GM19043 (cell line): ENCODE measurements around the gene RXRA.

ENCODE experiments used
- ATAC-seq: cut with Tn5 transposase; IDR thresholded peaks from one replicate; pipeline ENCODE4 v1.9.1; 2021; ENCODE audit warnings: low read depth; ENCODE audit not compliant: unreplicated experiment

The RXRA gene

DNA sequence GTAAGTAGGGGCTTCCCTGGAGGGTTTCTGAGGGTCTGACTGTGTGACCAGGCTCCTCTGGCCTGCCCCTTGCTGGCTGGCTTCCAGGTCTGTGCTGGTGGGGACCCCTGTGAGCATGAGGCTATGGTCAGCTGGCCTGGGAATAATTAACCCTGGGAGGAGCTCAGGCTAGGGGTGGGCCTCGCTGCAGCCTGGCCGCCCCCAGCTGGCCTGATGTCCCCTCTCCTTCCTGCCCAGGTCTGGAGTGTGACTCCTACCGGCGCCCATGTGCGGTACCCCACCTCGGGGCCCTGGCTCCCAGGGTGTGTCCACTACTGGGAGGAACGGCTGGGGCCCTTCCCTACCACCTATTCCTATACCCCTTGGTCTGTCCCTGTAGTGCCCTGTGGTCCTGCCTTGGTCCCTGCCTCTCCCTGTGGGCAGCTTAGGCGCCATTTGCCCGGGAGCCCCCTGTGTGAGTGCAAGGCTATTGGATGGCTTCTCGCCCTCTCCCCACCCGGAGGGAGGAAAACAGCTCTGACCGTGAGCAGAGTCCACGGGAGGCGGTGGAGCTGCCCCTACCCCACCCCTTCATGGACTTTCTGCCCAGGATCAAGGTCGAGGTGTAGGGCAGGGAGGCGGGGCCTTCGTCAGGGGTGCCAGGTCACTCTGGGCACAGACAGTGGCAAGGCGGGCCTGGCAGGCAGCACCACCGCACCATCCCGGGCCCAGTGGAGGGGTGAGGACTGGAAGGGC lies 9.4 kb downstream of the RXRA start:
- no peak for ATAC-seq

- ATAC-seq, result no peak
Observed at GRCh38 chr9:134336228-134336627, 10.0 kb downstream of the RXRA start.

DNA sequence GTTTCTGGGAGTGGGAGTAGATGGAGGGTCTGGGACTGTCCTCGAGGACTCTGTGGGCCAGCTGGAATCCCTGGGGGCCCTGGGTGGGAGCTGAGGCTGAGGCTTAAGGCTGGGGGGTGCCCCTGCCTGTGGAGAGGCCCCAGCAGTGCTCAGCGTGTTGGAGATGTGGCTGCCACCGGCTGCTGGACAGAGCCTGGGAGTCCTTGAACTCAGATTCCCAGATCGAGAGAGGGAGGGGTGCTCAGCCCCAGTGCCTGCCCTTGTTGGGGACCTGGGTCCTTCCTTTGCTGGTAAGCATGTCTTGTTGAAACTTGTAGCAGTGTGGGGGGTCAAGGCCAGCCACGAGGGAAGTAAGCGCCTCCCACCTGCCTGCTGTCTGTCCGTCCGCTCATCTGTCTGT lies 10.7 kb downstream of the RXRA start:
- ATAC-seq, result no peak

- no peak for ATAC-seq
Observed at GRCh38 chr9:134337469-134337868, 11.2 kb downstream of the RXRA start.

GRCh38 chr9:134338394-134339182 lies 12.3 kb downstream of the RXRA start:
- ATAC-seq, result no peak

- no peak for ATAC-seq
Observed at GRCh38 chr9:134339183-134339806, 13.0 kb downstream of the RXRA start.

- ATAC-seq, result no peak
Observed at GRCh38 chr9:134340475-134341160, 14.4 kb downstream of the RXRA start.

DNA sequence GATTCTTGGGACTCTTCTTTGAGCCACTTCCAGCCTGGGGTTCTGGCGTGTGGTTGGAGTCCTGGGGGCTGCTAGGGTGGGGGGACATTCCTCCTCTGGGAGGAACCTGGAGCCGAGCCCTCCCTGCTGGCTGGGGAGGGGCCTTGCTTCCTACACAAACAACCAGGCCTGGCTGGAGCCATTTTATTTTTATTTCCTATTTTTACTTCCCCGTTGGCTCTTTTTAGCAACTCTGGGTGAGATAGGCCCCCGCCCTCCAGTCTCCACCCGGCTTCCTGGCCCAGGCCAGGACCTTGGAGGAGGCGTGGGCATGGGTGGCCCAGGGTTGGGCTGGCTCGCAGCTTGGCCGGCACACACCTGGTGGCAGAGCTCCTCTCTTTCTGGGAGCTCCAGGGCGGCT lies 15.1 kb downstream of the RXRA start:
- ATAC-seq, result no peak

GRCh38 chr9:134341929-134342745 lies 15.9 kb downstream of the RXRA start:
- no peak for ATAC-seq

DNA sequence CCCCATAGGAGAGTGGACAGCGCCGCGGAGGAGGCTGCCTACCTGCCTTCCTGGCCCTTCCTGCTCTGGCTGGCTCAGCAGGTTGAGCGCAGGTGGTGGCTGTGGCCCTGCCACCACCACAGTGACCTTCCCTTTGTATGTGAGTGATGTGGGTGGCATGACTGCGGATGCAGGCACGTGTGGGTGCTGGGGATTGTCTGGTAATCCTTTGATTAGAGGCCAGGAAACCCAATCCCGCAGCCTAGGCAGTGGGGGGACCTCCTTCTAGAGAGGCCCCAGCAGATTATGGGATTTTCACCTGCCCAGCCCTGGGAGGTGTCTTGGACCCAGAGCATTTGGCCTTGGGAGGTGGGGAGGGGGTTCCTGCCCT lies 16.5 kb downstream of the RXRA start:
- no peak for ATAC-seq

DNA sequence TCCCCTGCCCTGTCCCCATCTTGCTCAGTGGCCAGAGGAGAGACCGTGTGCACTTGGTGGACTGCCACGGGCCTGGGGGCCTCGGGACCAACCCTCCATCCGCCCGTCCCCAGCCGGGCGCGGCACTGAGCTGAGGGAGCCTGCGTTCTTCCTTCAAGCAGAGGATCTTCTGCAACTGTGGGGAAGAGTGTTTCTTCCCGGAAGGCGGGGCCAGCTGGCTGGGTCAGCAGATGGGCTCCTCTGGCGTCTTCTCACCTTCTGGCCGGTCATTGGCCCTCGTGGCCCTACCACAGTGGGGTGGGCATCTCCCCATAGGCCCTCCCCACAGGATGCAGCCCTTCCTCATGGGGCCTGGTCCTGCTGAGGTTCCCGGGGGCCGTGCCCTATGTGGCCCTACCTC lies 17.4 kb downstream of the RXRA start:
- no peak for ATAC-seq

GRCh38 chr9:134344068-134344799 lies 18.0 kb downstream of the RXRA start:
- no peak for ATAC-seq

- no peak for ATAC-seq
Observed at GRCh38 chr9:134344800-134345310, 18.6 kb downstream of the RXRA start.

DNA sequence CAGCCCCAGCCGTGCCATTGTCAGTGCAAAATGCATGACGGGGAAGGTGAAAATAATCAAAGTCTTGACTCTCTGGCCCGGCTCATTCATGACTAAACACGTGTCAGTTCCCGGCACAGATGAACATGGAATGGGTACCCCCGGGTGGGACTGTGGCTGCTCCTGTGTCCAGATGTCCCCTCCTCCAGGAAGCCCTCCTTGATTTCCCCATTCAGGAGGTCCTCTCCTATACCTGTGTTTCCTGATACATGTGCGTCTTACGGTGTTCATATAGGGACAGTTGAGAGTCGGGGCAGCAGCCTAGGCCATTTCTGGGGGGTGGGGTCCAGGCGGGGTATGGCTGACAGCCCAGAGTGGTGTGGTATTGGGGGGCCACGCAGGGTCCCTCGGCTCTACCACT lies 19.5 kb downstream of the RXRA start:
- ATAC-seq, result no peak

GRCh38 chr9:134346151-134346550 lies 19.9 kb downstream of the RXRA start:
- no peak for ATAC-seq

DNA sequence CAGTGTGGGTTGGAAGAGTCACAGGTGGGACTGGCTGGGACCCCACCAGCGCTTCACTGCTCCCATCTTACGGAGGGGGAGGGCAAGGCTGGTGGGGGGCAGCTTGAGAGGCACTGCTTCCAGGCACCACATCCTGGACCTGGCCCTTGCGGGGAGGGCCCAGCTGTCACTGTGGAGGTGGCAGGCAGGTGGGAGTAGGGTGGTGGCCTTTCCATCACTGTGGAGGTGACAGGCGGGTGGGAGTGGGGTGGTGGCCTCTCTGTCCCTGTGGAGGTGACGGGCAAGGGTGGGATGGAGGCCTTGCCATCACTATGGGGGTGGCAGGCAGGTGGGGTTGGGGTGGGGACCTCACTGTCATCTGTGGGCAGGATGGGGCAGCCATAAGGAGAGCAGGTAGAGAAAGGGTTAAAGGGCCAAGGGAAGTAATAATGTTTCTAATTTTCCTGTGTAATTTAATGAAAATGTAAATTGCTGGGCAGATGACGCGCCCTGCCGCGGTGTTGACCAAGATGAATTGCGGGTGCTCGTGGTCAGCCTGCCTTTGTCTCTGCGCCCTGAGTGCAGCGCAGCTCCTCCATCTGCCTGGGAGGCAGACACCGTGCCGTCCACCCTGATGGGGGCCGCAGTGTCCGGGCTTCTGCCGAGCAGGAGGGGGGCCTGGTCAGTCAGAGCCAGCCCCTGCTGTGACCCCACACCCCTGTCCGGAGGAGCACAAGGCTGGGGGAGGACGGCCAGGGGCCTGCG lies 20.8 kb downstream of the RXRA start:
- no peak for ATAC-seq

DNA sequence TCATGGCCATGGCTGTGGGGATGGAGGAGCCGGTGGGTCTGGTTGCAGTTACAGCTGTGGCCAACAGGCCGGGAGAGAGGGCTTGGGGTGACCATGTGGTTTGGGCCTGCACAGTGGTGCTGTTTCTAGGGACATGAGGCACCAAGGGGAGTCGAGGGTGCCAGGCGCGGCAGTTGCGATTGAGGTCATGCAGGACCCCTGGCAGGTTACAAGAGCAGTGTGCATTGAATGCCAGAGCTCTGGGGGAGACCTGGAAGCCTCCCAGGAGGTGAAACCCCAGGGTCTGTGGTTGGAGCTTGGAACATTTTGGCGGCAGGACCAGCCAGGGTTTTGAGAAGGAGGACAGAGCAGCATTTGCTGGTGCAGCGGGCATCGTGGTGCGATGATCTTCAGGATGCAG lies 21.7 kb downstream of the RXRA start:
- no peak for ATAC-seq

DNA sequence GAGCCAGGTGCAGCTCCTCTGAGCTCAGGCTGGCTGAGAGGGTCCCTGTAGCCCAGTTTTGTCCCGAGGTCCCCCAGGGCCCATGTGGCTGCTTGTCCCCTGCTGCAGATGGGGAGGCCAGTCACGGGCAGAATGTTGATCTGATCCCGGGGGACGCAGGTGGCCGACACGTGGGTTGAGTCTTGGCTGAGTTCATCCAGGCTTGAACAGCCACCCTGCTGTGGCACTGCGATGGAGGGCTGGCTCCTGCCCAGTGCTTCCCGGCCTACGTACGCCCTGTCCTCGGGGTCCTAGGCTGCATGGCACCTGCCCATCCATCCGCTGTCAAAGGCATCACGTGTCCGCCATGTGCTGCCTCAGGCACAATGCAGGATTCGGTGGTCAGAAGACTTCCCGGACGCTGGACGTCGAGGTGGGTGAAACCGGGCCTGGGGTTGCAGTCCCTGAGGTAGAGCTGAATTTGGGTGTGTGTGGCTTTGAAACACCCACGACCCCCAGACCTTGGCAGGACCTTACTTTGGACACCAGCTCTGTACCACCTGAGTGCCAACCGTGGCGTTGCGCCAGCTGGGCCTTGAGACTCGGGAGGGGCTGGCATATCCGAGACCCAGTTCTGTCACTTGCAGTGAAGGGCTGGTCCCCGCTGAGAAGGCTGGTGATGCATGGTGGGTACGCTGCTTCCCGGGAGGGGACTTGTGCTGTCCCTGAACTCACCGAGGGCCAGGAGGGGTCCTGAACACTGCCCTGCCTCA lies 22.3 kb downstream of the RXRA start:
- no peak for ATAC-seq
